AG04449 (cell line): ENCODE data around the gene PLD5.

Experiments
- CTCF ChIA-PET: fragments of 350-600 bp; formaldehyde crosslinking; extraction: SDS; loops from one replicate; lab custom pipeline; 2021; ENCODE audit warnings: antibody characterized with exemption; lab: Yijun Ruan, JAX
- POLR2A ChIA-PET: fragments of 400-600, 350-600 bp; formaldehyde crosslinking; extraction: SDS; loops from one replicate; lab custom pipeline; 2020; ENCODE audit warnings: antibody characterized with exemption, inconsistent platforms; lab: Yijun Ruan, JAX
- DNase-seq: peaks from one replicate; pipeline ENCODE4 v3.0.0-alpha.2; 2010; ENCODE audit warnings: low read depth, low spot score
- H3K4me3 ChIP-seq: 2 replicates; pipeline ENCODE4 v1.5.1; 2011; ENCODE audit warnings: low read depth, mild to moderate bottlenecking, control low read depth, low read length
- CTCF ChIP-seq: IDR thresholded peaks from one replicate; pipeline ENCODE4 v1.5.1; 2011; ENCODE audit warnings: mild to moderate bottlenecking, moderate library complexity, low read length, control low read depth, inconsistent platforms; ENCODE audit not compliant: insufficient read depth; ENCODE audit errors: missing control alignments

The PLD5 gene

DNA sequence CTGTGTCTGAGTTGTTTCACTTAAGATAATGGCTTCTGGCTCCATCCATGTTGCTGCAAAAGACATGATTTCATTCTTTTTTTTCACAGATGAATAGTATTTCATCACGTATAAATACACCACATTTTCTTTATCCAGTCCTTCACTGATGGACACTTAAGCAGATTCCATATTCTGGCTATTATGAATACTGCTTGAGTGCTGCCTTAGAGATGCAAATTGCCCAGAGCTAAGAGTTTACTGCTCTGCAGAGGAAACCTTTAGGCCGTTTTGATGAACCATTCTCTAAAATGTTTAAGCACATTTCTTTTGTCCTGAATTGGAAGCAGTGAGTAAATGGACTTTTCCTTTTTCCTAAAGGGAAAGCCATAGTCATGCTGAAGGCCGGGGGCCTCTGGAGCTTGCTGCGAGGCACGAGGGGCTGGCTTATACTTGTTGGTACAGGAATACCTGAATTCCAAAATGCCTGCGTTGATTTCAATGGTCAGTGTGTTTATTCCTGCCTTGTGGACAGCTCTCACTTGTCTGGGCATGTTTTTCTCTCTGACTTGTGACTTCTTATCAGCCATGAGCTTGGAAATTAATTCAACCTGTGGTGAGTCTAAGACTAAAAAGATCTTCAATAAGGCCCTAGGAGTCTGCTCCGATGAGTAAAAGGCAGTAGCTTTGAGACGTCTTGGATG lies 324.6 kb downstream of the PLD5 start:
- ChIA-PET CTCF (no interaction called here), POLR2A (no interaction called here)
- no peak overlapping the region for H3K4me3 ChIP-seq
- no peak for TF ChIP-seq CTCF
- no peak for DNase-seq

GRCh38 chr1:242197907-242198820 lies 326.3 kb downstream of the PLD5 start:
- TF ChIP-seq CTCF = no peak
- ChIA-PET POLR2A (no interaction called here), CTCF (no interaction called here)
- no peak overlapping the region for H3K4me3 ChIP-seq
- DNase-seq = no peak

DNA sequence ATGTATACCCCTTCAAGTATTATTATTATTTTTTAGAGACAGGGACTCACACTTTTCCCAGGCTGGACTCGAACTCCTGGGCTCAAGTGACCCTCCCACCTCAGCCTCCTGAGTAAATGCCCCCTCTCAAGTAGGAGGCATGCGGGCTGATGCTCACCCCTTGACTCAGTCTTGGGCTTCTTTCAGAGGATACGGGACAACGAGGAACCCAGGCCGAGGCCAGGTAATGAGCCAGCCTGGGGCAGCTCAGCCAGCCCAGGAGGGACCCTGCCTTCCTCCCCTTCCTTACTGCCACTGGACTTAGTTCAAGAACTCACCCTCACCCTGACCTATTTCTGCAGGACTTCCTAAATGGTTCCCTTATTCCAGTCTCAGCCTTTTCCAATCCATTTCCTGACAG lies 327.6 kb downstream of the PLD5 start:
- DNase-seq = no peak
- no peak for TF ChIP-seq CTCF
- ChIA-PET POLR2A (no interaction called here), CTCF (no interaction called here)
- H3K4me3 ChIP-seq = no peak overlapping the region

- no peak for TF ChIP-seq CTCF
- DNase-seq = no peak
- ChIA-PET POLR2A (no interaction called here), CTCF (no interaction called here)
- H3K4me3 ChIP-seq = no peak overlapping the region
These were observed 328.4 kb downstream of the PLD5 start for GRCh38 chr1:242196101-242196500.

GRCh38 chr1:242189591-242189990 lies 334.9 kb downstream of the PLD5 start:
- CTCF ChIA-PET = no interaction called here
- DNase-seq = no peak
- H3K4me3 ChIP-seq = no peak overlapping the region

More at GRCh38 chr1:242189591-242189990, 334.9 kb downstream of the PLD5 start:
- POLR2A ChIA-PET = no interaction called here
- TF ChIP-seq CTCF = no peak
